ENCODE results near the gene CCDC73.
"Not testable (repeated sequence)": the region's sequence is repeated elsewhere in the genome, so short reads cannot be mapped to it uniquely, and the experiment has no call there.

CCDC73 gene

DNA sequence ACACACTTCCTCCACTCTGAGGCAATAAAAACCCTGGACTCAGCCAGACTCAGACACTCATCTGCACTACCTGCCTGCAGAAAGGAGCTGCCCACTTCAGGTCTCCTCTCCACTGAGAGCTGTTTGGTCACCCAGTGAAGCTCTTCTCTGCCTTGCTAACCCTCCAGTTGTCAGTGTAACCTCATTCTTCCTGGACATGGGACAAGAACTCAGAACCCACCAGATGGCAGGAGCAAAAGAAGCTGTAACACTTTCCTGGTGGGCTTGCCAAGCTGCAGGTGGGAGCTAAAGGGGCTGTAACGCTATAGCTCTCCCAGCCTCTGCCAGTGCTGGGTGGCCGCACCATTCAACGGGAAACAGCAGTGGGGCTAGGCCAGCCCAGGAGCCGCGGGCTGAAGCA is 89.7 kb downstream of the CCDC73 start:
- no peak for DNase-seq

DNA sequence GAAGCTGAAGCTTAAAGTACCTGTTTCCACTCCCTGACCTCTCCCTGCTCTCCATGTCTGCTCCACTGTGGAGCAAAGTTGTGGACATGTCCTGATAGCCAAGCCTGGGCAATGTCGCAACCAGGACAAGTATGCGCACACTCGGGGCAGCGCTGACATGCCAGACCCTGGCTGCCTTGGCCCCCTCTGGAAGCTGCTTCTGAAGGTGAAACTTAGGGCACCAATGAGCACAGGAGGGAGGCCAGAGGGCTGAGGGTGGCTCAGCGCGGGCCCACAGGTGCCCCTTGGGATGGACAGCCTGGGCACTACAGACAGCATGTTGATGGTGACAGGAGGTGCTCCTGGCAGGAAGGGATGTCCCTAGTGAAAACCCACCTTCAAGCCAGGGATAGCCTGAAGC is 90.2 kb downstream of the CCDC73 start:
- no peak for DNase-seq

DNA sequence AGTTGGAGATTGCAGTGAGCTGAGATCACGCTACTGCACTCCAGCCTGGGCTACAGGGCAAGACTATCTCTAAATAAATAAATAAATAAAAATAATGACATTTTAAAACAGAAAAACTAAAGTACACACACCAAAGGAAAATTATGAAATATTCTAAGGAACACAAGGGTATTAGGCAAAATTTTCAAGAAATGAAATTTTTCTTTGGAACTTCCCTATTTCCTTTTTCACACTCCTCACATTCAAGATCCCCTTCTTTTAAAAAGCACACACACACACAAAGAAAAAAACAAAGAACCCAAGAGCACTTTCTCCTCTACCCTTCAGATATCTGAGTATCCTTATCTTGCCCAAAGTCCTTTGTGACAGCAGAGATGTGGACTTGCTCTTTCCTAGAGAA is 92.8 kb downstream of the CCDC73 start:
- DNase-seq = no peak

DNA sequence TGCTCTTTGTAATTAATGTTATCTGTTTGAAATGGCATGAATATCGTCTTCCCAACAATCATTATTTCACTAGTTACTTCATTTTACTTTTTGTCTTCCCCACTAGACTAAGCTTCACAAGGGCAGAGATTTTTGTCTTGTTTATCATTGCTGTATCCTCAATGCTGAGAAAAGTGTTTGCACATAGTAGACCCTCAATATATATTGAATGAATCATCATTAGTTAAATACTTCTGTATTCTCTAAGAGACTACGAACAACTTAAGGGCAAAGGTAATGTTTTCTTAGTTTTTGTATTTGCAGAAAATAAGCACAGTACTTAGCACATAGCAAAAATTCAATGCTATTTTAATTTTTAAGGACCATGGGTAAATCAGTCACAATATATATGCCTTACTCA is 95.9 kb downstream of the CCDC73 start:
- no peak for DNase-seq

DNA sequence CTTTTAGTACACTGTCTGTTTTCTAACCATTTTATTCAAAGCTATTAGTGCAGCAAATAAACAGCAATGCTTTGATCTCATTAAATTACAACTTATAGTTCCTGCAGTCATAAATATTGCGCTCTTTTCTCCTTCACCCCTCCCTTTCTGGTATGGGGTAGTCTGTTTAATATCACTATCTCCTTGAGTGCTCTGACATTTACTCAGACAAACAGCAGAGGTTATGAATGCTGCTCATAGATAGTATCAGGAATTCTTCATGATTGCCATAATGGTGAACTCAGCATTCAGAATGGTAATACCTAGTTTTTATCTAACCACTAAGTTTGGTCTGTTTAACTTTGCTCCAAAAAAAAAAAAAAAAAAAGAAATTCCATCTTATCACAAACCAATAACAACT is 123.4 kb downstream of the CCDC73 start:
- DNase-seq = no peak

DNA sequence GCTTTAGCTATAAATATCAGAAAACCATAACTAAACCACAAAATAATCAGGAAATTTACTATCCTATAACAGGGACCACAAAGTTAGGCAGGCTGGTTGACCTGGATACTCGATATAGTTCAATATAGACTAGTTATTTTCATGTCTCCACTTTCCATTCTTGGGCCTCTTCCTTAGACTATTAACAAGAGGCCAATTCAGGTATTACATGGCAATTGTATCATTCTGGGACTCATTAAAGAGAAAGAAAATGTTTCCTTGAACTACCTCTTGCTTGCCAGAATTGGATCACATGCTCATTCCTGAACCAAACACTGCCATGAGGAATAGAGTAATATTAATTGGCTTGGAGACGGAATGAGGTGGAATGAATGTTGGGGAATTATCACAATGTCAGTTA is 134.8 kb downstream of the CCDC73 start:
- no peak for DNase-seq

DNA sequence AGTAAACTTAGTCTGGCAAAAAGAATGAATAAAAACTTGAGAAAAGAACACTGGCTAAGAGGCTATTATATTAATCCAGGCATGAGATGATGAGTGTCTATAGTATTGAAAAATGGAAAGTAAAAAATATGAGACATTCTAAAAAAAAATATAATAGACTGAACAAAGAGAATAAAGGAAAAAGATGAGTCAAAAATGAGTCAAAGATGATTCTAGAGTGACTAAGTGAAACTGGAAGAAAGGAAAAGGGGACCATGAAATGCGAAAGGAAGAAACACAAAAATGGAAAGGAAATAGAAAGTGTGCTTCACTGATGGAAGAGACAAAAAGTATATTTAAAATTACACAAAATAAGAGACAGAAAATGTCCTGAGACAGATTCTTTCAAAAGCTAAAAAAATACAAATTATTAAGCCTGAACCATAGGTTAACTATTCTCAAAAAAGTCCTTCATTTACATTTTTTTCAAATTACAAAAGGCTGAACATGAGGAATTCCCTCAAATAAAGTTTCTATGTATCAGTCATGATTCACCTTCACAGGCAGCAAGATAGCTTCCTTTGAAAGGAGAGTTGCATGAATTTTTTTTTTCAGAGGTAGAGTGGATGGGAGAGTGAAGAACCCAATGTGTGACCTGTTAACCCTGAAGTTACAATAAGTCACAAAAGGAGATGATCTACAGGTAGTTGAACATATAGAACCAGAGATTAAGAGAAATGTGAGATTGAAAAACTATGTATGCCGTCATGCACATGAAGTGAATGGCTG is 135.6 kb downstream of the CCDC73 start:
- no peak for DNase-seq

DNA sequence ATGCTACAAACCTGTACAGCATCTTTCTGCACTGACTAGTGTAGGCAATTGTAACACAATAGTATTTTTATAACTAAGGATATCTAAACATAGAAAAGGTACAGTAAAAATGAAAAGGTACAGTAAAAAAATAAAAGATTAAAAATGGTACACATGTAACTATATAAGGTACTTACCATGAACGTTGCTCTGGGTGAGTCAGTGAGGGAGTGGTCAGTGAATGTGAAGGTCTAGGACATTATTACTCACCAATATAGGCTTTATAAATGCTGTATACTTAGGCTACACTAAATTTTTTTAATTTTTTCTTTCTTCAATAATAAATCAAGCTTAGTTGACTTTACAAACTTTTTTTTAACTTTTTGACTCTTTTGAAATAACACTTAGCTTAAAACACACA is 150.9 kb downstream of the CCDC73 start:
- no peak for DNase-seq

DNA sequence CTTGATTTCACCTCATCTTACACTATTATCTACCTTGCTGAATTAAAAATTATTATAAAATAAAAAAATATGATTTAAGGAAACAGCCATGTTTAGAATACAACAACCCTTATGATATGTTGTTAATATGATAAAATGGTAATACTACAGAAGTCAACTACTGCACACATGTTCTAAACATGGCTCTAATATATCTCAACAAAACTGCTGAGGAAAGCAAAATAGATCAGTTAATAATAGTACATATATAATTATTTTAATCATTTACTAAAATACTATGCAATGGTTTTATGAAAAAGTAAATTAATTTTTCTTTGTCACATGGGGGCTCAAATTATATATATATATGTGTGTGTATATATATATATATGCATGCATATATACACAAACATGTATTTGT is 153.1 kb downstream of the CCDC73 start:
- DNase-seq = no peak

DNA sequence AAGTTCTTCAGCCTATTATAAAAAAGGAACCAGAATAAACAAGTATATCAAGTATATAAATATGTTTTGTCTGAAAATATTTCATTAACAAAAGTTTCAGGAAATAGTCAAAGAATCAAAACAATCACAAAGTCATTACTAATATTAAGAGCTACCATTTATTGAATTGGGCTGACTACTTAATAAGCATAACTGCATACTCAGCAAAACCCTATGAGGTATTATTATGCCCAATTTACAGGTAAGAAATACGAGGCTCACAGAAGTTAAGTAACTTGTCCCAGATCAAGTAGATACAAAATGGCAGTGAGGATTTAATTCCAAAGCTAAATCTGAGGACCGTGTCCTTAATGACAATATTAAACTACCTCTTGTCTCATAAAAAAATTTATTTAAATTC is 158.6 kb downstream of the CCDC73 start:
- DNase-seq = no peak

DNA sequence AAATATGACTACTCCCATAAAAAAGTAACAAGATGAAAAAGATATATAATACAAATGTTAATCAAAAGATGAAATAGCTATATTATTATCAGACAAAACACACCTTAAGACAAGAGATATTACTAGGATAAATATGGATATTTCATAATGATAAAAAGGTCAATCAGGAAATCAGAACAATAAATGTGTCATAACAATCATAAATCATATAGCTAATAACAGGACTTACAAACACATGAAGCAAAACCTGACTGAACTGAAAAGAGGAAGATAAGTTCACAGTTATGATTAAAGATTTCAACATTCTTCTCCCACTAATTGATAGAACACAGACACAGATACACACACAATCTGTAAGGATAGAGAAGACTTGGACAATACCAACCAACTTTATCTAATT is 163.6 kb downstream of the CCDC73 start:
- DNase-seq = no peak

DNA sequence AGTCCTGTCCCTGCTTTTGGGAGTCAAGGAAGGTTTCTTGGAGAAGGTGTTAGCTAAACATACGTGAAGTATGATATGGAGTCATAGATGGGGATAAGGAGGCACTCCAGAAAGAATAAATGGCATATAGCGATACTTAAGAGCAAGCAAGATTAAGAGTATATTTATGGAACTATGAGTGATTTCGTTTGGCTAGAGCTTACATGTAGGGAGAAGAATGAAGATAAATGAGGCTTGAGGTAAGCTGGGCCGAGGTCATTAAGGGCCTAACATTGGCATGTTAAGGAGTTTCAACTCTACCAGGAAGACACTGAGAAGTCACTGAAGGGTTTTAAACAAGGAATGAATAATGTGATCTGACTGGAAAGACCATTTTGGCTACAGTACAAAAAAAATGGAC is 177.6 kb downstream of the CCDC73 start:
- no peak for DNase-seq

DNA sequence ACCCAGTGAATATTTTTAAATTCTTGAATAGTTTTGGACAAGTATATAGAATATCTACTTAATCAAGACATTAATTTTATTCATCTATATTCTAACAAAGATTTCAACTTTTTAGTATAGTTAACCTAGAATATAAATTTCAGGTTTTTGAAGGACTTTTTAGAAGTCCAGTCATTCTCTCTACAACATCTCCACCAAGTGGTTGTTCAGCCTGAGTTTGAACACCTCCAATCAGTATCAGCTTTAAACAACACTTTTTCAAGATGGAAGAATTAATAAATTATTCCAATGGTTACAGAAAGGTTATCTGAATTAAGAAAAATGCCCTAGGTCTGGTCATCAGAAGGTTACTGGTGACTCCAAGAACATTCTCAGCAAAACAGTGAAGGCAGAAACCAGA is 179.0 kb downstream of the CCDC73 start:
- no peak for DNase-seq

DNA sequence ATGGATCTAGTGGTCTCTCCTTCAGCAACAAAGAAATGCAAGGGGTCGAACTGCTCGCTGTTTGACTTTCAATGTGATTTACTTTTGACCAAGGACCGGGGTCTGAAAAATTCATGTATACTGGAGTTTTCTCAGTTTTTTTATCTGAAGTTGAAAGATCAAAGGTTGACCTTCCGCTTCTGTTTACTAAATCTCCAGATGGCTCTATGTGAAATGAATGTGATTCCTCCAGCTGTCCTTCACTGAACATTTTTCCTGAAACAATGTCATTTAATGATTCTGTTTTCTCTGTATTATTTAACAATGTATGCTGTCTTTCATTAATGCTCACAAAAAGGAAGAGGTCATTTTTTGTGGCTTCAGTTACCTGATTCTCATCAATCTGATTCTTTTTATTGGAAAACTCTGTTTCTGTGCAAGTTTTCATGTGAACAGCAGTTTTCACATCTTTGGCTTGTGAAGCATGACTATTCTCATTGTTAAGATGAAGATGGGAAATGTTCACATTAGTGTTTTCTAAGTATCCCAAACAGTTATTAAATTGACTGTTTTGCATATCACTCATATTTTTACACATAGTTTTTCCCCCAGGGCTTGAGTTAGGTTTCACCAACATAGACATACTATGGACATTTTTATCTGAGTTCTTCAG is 180.8 kb downstream of the CCDC73 start:
- DNase-seq = no peak

DNA sequence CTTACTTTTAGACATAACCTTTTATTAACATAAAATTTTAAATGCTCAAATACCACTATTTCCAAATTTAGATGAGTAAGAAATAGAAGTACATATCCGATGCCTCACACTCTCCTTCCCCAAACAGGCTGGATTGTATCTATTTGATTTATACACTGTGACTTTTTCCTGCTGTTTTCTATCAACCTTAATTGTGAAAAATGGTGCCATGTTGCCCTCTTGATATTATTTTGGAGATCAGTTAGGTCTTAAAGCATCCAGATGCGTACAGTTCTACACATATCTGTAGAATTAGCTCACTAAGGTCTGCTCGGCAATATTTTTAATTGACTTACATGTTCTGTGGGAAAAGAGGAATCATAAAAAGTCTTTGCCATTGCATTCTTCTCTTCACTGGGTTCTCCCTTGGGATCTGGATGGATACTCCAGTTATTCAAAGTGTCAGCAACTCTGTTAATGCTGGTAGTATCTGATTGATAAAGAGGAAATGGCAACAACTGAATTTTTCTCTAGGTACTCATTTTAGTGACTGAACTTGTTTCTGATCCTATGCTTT is 183.6 kb downstream of the CCDC73 start:
- DNase-seq = no peak

DNA sequence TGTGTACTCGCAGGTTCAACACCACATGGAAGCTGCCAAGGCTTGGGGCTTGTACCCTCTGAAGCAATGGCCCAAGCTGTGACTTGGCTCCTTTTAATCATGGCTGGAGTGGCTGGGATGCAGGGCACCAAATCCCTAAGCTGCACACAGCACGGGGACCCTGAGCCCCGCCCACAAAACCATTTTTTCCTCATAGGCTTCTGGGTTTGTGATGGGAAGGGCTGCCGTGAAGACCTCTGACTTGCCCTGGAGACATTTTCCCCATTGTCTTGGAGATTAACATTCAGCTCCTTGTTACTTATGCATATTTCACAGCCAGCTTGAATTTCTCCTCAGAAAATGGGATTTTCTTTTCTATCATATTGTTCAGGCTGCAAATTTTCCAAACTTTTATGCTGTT is 185.6 kb downstream of the CCDC73 start:
- not testable (repeated sequence) for DNase-seq

DNA sequence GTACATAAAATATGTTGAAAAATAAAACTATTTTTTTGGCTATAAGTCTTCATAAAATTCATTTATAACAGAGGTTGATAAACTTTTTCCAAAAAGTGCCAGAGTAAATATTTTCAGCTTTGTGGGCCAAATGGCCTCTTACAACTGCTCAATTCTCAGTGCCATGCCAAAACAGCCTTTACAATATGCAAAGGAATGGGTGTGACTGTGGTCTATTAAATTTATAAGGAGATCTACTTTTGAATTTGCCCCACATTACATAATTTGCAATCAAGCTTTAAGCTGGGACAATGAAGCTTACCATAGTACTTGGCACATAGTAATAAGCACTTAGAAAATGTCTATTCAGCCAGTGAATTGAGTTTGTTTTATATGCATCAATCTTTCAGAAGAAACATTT is 188.2 kb downstream of the CCDC73 start:
- no peak for DNase-seq

DNA sequence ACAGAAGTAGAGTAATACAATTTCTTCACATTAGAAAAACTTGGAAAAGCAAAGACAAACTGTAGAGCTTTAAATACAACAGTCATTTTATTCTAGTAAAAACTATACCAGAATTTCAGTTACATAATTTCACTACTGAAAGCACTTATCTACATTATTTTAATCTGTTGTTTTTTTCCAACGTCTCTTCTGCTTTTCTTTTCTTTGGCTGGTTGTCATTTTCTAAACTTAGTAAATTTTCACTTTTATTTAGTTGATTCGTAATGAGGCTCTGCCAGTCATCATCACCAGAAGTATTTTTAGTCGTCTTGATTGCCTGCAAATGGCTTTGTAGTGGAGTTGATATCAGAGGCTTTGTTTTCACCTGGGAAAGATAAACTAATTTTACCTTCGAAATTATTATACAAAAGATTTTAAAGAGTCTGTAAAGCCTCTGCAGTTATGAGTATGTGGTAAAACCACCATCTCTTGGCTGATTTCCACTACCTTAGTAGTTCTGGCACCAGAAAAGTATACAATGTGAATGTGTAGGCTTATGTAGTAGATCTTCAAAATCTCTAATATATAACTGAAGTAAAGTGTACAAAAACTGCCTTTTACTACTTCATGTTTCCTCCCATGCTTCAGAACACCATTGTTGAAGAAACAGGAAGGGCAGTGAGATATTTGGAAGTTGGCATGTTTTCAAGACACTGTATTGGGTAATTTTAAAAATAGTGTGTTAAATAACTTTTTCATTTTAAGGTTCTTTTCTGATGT is 191.6 kb downstream of the CCDC73 start:
- DNase-seq = no peak

DNA sequence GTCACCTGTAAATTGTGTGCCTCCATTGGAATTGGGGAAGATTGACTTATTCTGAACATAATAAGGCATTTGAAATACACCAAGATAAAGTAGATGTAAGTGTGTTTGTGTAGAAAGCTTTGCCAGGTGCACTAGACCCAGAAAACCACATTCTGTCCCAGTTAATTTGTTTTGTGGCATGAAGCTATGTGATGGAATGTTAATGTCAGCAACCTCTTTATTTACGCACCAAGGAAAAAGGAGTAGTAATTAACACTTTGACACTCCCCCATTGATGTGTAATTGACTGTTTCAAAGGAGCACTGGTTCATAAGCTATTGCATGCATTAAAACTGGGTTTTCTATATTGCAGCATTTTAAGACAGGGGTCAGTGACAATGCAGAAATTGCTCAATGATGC is 196.5 kb downstream of the CCDC73 start:
- DNase-seq = no peak

DNA sequence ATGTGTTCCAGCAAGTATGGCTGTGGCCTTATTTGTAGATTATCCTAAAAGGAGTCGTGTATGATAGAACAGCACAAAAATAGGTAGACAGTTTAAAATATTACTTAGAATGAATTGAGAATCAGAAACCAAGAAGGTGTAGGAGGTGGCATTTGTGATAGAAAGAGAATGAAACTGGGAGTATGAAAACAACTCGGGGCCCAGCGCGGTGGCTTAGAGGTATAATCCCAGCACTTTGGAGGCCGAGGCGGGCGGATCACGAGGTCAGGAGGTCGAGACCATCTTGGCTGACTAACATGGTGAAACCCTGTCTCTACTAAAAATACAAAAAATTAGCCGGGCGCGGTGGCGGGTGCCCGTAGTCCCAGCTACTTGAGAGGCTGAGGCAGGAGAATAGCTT is 198.3 kb downstream of the CCDC73 start:
- DNase-seq = not testable (repeated sequence)

DNA sequence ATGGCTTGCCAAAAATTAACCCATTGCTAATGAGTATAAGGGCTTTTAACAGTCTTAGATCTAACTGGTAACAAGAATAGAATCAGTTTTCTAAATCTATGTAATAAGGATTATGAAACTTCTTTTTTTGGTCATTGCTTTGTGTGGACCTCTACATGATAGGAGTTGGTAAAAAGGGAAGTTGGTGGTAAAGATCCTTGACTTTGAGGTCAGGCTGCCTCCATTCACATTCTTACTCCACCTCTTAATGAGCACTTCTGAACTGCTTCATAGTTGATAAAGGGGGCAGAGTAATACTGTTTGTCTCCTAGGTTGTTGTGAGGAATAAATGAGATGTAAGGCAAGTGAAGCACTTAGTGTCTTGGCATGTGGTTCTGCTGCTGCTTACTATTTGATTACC is 200.2 kb downstream of the CCDC73 start:
- peak; percentile 35 for DNase-seq

DNA sequence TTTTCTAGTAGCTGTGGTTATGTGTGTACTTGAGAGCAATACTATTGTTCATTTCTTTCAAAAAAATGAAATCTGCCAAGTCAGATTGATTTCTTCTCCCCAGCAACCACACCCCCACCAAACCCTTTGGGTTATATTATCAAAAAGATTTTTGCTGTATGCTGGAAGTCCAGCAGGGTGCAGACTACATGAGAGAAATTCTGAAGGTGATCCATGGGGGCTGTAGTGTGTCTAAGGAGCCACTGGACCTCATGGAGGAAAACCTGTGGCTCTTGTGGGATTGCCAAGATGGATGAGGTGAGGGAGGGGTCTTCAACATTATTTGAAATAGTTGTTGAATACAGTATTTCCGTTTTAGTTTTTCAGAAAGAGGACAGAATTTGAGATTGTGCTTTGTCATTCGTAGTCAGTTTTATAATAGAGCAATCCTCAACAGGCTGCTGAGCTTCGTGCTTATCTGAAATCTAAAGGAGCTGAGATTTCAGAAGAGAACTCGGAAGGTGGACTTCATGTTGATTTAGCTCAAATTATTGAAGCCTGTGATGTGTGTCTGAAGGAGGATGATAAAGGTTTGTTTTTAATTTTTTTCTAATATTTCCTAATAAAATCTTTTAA is 207.8 kb downstream of the CCDC73 start:
- DNase-seq = no peak

DNA sequence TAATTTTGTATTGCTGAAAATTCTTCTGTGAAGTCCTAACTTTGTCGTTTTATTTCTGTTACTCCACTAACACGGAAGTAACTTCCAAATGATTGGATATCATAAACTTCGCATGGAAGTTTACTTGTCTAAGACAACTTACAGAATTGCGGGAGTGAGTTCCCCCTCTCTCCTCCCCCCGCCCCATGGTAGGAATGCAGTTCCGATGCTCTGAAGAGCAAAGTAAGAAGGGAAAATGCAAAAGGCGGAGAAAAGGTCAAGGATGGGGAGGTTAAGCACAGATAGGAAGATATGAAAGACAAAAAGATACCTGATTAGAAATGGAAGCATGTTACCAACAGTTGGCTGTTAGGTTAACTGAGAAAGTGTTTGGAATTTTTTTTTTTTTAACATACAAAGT is 209.5 kb downstream of the CCDC73 start:
- DNase-seq = no peak

Data from GDM1 (cell line).